GM12878 (cell line): ENCODE data around the gene ZNF891. TPM values are rescaled to one million over a fixed set of nuclear protein-coding genes. Genes with fewer than 3 reads are reported as not detected.

ENCODE experiments used
- ATAC-seq: fragments of 200-7000 bp; cut with Tn5 transposase; 3 replicates; pipeline ENCODE4 v1.9.1; 2020; ENCODE audit warnings: mild to moderate bottlenecking, moderate library complexity
- BruUV-seq: library from RNA; stranded (reverse); fragments of 400-500 nt; replicated peaks from 2 replicates; lab custom pipeline; 2021; lab: Mats Ljungman, UMichigan
- CTCF ChIA-PET: fragments of 300-600 bp; sonication (Branson Sonifier 250); formaldehyde crosslinking; extraction: SDS; loops from one replicate; lab custom pipeline; 2021; ENCODE audit warnings: inconsistent platforms; lab: Yijun Ruan, JAX
- POLR2A ChIA-PET: fragments of 350-600 bp; formaldehyde crosslinking; extraction: SDS; loops from one replicate; lab custom pipeline; 2021; ENCODE audit warnings: inconsistent platforms; lab: Charles Lee
- RAD21 ChIA-PET: fragments of 300-600 bp; sonication (Branson Sonifier 250); formaldehyde crosslinking; loops from one replicate; lab custom pipeline; 2023; ENCODE audit warnings: antibody characterized with exemption; ENCODE audit not compliant: unreplicated experiment; lab: Charles Lee
- SMC1A ChIA-PET: fragments of 300-600 bp; sonication (Branson Sonifier 250); formaldehyde crosslinking; loops from one replicate; lab custom pipeline; 2023; ENCODE audit not compliant: unreplicated experiment, uncharacterized antibody; lab: Charles Lee
- DNase-seq: peaks from one replicate; pipeline ENCODE4 v3.0.0-alpha.2; 2011; ENCODE audit warnings: low read depth, low spot score
- FAIRE-seq: peaks from 3 replicates; lab custom pipeline; 2011; peaks lifted over from hg19 to GRCh38; lab: Jason Lieb, UNC
- H2AFZ ChIP-seq: 2 replicates; pipeline ENCODE4 v1.6.0; 2011; ENCODE audit warnings: low read depth, low read length, control low read depth; ENCODE audit not compliant: control insufficient read depth
- H3K27ac ChIP-seq: 2 replicates; pipeline ENCODE4 v1.5.1; 2011; ENCODE audit warnings: control low read depth; ENCODE audit not compliant: control insufficient read depth, insufficient read depth
- H3K27me3 ChIP-seq, 2 experiments: replicated peaks in 1 of 2; 2 replicates each; pipeline versions ENCODE4 v1.6.0 to v1.6.1; 2011; ENCODE audit warnings: low read length in 1 of 2; ENCODE audit not compliant: control insufficient read depth in 2 of 2, insufficient read depth in 2 of 2
- H3K36me3 ChIP-seq, 2 experiments: 2 replicates each; pipeline ENCODE4 v1.5.1; 2011; ENCODE audit warnings: low read length in 1 of 2; ENCODE audit not compliant: control insufficient read depth in 2 of 2, insufficient read depth in 2 of 2
- H3K4me1 ChIP-seq: 2 replicates; pipeline ENCODE4 v1.6.1; 2011; ENCODE audit warnings: mild to moderate bottlenecking, low read length, moderate library complexity, mixed read lengths; ENCODE audit not compliant: control insufficient read depth, insufficient read depth
- H3K4me2 ChIP-seq: 2 replicates; pipeline ENCODE4 v1.6.0; 2011; ENCODE audit warnings: control low read depth; ENCODE audit not compliant: control insufficient read depth, insufficient read depth
- H3K4me3 ChIP-seq: fragments of 200-600 bp; sonication (generic); 2 replicates; pipeline ENCODE4 v1.5.1; 2016
- H3K79me2 ChIP-seq: 2 replicates; pipeline ENCODE4 v1.6.0; 2011; ENCODE audit warnings: low read length; ENCODE audit not compliant: control insufficient read depth, insufficient read depth
- H3K9ac ChIP-seq: 2 replicates; pipeline ENCODE4 v1.8.0; 2011; ENCODE audit warnings: low read length, control low read depth, mixed read lengths; ENCODE audit not compliant: control insufficient read depth, insufficient read depth
- H3K9me3 ChIP-seq: replicated peaks from 3 replicates; pipeline ENCODE4 v1.5.1; 2011; ENCODE audit warnings: mild to moderate bottlenecking, low read length; ENCODE audit not compliant: control insufficient read depth, insufficient read depth
- H4K20me1 ChIP-seq: 2 replicates; pipeline ENCODE4 v1.6.0; 2011; ENCODE audit not compliant: control insufficient read depth, insufficient read depth
- CBX3 ChIP-seq: fragments of 200-600 bp; sonication (generic); IDR thresholded peaks from 2 replicates; pipeline ENCODE4 v1.6.1; 2016; ENCODE audit warnings: low read depth, borderline replicate concordance
- CHD1 ChIP-seq: IDR thresholded peaks from 2 replicates; pipeline ENCODE4 v1.6.1; 2012; ENCODE audit warnings: low read depth, low read length, improper control_type of control experiment
- ESRRA ChIP-seq: IDR thresholded peaks from 2 replicates; pipeline ENCODE4 v1.6.1; 2012; ENCODE audit warnings: mild to moderate bottlenecking, low read length, improper control_type of control experiment
- MAX ChIP-seq: IDR thresholded peaks from 2 replicates; pipeline ENCODE4 v1.6.1; 2012; ENCODE audit warnings: low read depth, low read length, improper control_type of control experiment
- MXI1 ChIP-seq: fragments of 150-350 bp; IDR thresholded peaks from 2 replicates; pipeline ENCODE4 v1.6.1; 2011; ENCODE audit warnings: low read depth, mild to moderate bottlenecking, inconsistent platforms, low read length, improper control_type of control experiment
- PAX5 ChIP-seq: IDR thresholded peaks from 2 replicates; pipeline ENCODE4 v1.6.1; 2011; ENCODE audit warnings: low read depth, low read length, borderline replicate concordance
- POLR2AphosphoS5 ChIP-seq: IDR thresholded peaks from 2 replicates; pipeline ENCODE4 v1.6.1; 2011; ENCODE audit warnings: mild to moderate bottlenecking, low read length, inconsistent platforms
- SKIL ChIP-seq: fragments of 450-650 bp; IDR thresholded peaks from 2 replicates; pipeline ENCODE4 v1.6.1; 2017; ENCODE audit warnings: mild to moderate bottlenecking, low read depth, inconsistent platforms; ENCODE audit not compliant: poor library complexity, severe bottlenecking
- SMARCA5 ChIP-seq: fragments of 450-650 bp; IDR thresholded peaks from 2 replicates; pipeline ENCODE4 v1.6.1; 2017; ENCODE audit warnings: mild to moderate bottlenecking
- TARDBP ChIP-seq: IDR thresholded peaks from 2 replicates; pipeline ENCODE4 v1.6.1; 2016; ENCODE audit warnings: borderline replicate concordance
- ZBTB4 ChIP-seq: fragments of 450-650 bp; formaldehyde crosslinking; IDR thresholded peaks from 2 replicates; pipeline ENCODE4 v1.4.0; 2022; ENCODE audit warnings: mild to moderate bottlenecking, moderate library complexity
- ZNF24 ChIP-seq: fragments of 450-650 bp; IDR thresholded peaks from 2 replicates; pipeline ENCODE4 v1.6.1; 2017; ENCODE audit warnings: antibody characterized with exemption, mild to moderate bottlenecking
- WGBS: methylation state at CpG from one replicate; pipeline ENCODE4 v1.1.6; 2016; ENCODE audit warnings: low lambda C conversion rate; ENCODE audit not compliant: insufficient replicate concordance, insufficient coverage; ENCODE audit errors: missing lambda C conversion rate; 5-methylcytosine and 5-hydroxymethylcytosine counted together
- in situ Hi-C: fragments of 300-500 bp; cut with MboI; formaldehyde crosslinking; loops from 9 replicates; pipeline ENCODE4 v1.14.3; 2018; ENCODE audit warnings: mixed read lengths
- intact Hi-C: fragments of 100-400 bp; cut with micrococcal nuclease; formaldehyde crosslinking; loops from one replicate; pipeline ENCODE4 v1.14.2; 2022; ENCODE audit not compliant: unreplicated experiment
- polyA plus RNA-seq, 11 experiments: library from polyadenylated mRNA; depleted of rRNA in 4 of 11; unstranded in 6 of 11; stranded (reverse) in 5 of 11; fragments of >200 nt; fragmentation: Nextera tagmentation in 4 of 11; fragmentation: Illumina TruSeq in 1 of 11; extraction: Ambion mirVana in 4 of 11; extraction: Trizol in 1 of 11; gene quantifications; 1 replicate in 1 of 11; 2 replicates in 10 of 11; pipeline versions ENCODE4 v1.2.1 to v1.2.3, GENCODE V29; 2011 to 2016; ENCODE audit warnings: inconsistent platforms in 2 of 11, missing spikeins in 2 of 11, low read depth in 1 of 11
- total RNA-seq, 4 experiments: library from RNA; depleted of rRNA in 3 of 4; stranded (reverse); fragments of >200 nt in 3 of 4; fragmentation: Illumina TruSeq in 1 of 4; extraction: Trizol in 1 of 4; gene quantifications; 2 replicates each; pipeline versions ENCODE4 v1.2.1 to v1.2.3, GENCODE V29; 2013 to 2021
- TF ChIP-seq, protein P1 (sequence below): IDR thresholded peaks from 2 replicates; pipeline ENCODE4 v1.6.1; 2011; ENCODE audit warnings: borderline replicate concordance, low read depth, mild to moderate bottlenecking, moderate library complexity, low read length; ENCODE audit not compliant: insufficient read depth, poor library complexity, severe bottlenecking
- TF ChIP-seq, protein P2 (sequence below): fragments of 450-650 bp; IDR thresholded peaks from 2 replicates; pipeline ENCODE4 v1.6.1; 2018; ENCODE audit warnings: borderline replicate concordance, mild to moderate bottlenecking; ENCODE audit not compliant: partially characterized antibody

Gene ZNF891
- total and polyA plus RNA-seq, 10 of the 15 experiments (the other 5 are each of a cell fraction or from before 2014, with no cell fraction given): 0.20 to 1.1 (median 0.69) TPM

DNA sequence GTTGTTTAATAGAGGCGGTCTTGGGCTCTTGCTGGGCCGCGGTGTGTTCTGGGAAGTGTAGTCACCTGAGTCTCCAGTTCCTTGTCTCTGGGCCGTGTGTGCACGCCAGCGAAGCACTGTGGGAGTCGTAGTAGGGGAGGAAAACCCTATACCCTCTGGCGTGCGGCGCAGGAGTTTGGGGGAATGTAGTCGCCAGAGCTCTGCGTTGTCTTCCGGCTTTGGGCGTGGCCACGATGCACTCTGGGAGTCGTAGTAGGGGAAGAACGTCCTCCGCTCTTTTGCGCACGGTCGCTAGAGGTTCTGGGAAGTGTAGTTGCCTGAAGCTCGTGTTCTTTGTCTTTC lies 50.1 kb downstream of the ZNF891 start (continued):
- TF ChIP-seq, protein P1, sequence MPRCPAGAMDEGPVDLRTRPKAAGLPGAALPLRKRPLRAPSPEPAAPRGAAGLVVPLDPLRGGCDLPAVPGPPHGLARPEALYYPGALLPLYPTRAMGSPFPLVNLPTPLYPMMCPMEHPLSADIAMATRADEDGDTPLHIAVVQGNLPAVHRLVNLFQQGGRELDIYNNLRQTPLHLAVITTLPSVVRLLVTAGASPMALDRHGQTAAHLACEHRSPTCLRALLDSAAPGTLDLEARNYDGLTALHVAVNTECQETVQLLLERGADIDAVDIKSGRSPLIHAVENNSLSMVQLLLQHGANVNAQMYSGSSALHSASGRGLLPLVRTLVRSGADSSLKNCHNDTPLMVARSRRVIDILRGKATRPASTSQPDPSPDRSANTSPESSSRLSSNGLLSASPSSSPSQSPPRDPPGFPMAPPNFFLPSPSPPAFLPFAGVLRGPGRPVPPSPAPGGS: no peak

- intact Hi-C loops: no loop called here
- ChIA-PET CTCF (interaction anchor here (1.8 kb wide), 1 partner anchor 35 kb away, joined by 4 read pairs; no protein-coding TSS in a partner anchor), POLR2A (no interaction called here), SMC1A (no interaction called here), RAD21 (no interaction called here)
- Histone ChIP-seq H3K4me2 (no peak overlapping the region), H3K27me3 (no peaks in the 10 kb centered on the region), H3K27ac (no peak overlapping the region), H2AFZ (no peak overlapping the region), H4K20me1 (no peaks in the 10 kb centered on the region), H3K79me2 (no peaks in the 10 kb centered on the region), H3K36me3 (no peaks in the 10 kb centered on the region), H3K9ac (no peak overlapping the region), H3K9me3 (peaks cover 11% of the 10 kb centered on the region; the same call in 2 of the 3 replicates), H3K4me1 (no peaks in the 10 kb centered on the region), H3K4me3 (no peak overlapping the region)
- whole genome bisulfite sequencing: 67% methylated on average over 2 of the region's 2 CpGs
- ATAC-seq (no peak), FAIRE-seq (no peak), DNase-seq (no peak)
- in situ Hi-C loops: no loop called here
- no TSS peak for BruUV-seq
- TF ChIP-seq, protein P2, sequence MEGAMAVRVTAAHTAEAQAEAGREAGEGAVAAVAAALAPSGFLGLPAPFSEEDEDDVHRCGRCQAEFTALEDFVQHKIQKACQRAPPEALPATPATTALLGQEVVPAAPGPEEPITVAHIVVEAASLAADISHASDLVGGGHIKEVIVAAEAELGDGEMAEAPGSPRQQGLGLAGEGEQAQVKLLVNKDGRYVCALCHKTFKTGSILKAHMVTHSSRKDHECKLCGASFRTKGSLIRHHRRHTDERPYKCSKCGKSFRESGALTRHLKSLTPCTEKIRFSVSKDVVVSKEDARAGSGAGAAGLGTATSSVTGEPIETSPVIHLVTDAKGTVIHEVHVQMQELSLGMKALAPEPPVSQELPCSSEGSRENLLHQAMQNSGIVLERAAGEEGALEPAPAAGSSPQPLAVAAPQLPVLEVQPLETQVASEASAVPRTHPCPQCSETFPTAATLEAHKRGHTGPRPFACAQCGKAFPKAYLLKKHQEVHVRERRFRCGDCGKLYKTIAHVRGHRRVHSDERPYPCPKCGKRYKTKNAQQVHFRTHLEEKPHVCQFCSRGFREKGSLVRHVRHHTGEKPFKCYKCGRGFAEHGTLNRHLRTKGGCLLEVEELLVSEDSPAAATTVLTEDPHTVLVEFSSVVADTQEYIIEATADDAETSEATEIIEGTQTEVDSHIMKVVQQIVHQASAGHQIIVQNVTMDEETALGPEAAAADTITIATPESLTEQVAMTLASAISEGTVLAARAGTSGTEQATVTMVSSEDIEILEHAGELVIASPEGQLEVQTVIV: no peak
- TF ChIP-seq CBX3: no peak
- no peak for TF ChIP-seq SMARCA5
- TF ChIP-seq PAX5: no peak
- no peak for TF ChIP-seq SKIL
- TF ChIP-seq TARDBP: no peak
- no peak for TF ChIP-seq CHD1
- TF ChIP-seq ZBTB4 (CRISPR knock-in tag): no peak
- no peak for TF ChIP-seq ESRRA
- TF ChIP-seq POLR2AphosphoS5: no peak
- TF ChIP-seq ZNF24: no peak
- TF ChIP-seq MXI1: no peak
- no peak for TF ChIP-seq MAX
These were observed 56.2 kb downstream of the ZNF891 start for GRCh38 chr12:133073836-133074235.
